Upper lobe of right lung (tissue), 1 donor: Measurements from ENCODE around the gene ZNF778. TPM values are rescaled to one million over a fixed set of nuclear protein-coding genes. Genes with fewer than 3 reads are reported as not detected.
"Not testable (repeated sequence)": the region's sequence is repeated elsewhere in the genome, so short reads cannot be mapped to it uniquely, and the experiment has no call there.

Experiments
- ATAC-seq: fragments of 200-7000 bp; cut with Tn5 transposase; one replicate; pipeline ENCODE4 v1.9.1; 2020; ENCODE audit warnings: mild to moderate bottlenecking, moderate library complexity
- DNase-seq: peaks from one replicate; pipeline ENCODE4 v3.0.0-alpha.2; 2020
- H3K27ac ChIP-seq: fragments of 200-600 bp; one replicate; pipeline ENCODE4 v1.8.0; 2022
- H3K27me3 ChIP-seq: fragments of 200-600 bp; one replicate; pipeline ENCODE4 v1.8.0; 2022; ENCODE audit warnings: mild to moderate bottlenecking
- H3K36me3 ChIP-seq: fragments of 200-600 bp; one replicate; pipeline ENCODE4 v1.8.0; 2022
- H3K4me1 ChIP-seq: fragments of 200-600 bp; one replicate; pipeline ENCODE4 v1.8.0; 2022
- H3K4me3 ChIP-seq: fragments of 200-600 bp; one replicate; pipeline ENCODE4 v1.8.0; 2022; ENCODE audit warnings: mild to moderate bottlenecking
- H3K9me3 ChIP-seq: fragments of 200-600 bp; one replicate; pipeline ENCODE4 v1.8.0; 2022
- CTCF ChIP-seq: fragments of 200-600 bp; IDR thresholded peaks from one replicate; pipeline ENCODE4 v1.8.0; 2022; ENCODE audit warnings: antibody characterized with exemption
- intact Hi-C: fragments of 100-400 bp; cut with DNase I; formaldehyde crosslinking; loops from one replicate; pipeline ENCODE4 v1.11.0; 2022
- total RNA-seq: library from RNA; stranded (reverse); fragmentation: NEBNext Ultra II Directional; extraction: Animal tissue kit (Norgen Biotek cat#: 25700); gene quantifications from one replicate; pipeline ENCODE4 v1.2.1, GENCODE V29; 2021
- donor health status: DM: no; HTN: yes; CAD: no; lungs with severe emphysema.

Gene ZNF778
- total RNA-seq, 1 donor from 2014 or later, result 10.3 TPM

DNA sequence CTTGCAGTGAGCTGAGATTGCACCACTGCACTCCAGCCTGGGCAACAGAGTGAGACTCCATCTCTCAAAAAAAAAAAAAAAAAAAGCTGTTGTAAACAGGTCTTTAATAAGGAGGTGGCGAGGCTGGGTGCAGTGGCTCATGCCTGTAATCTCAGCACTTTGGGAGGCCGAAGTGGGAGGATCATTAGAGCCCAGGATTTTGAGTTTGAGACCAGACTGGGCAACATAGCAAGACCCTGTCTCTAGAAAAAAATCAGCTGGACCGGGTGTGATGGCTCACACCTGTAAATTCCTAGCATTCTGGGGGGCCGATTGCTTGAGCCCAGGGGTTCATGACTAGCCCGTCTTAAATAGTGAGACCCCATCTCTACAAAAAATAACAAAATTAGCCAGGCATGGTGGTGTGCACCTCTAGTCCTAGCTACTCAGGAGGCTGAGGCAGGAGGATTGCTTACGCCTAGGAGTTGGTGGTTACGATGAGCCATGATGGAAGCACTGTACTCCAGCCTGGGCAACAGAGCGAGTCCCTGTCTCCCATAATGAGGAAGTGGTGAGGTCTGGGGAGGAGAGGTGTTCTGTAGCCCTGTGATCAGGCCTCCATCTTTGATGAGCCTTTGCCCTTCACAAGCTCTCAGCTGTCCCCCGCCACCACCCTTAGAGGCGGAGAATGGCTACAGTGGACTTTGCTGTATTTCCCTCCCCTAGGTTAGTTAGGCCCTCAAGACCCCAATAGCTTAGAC lies 36.2 kb downstream of the ZNF778 start:
- peaks cover 12% of the 10 kb centered on the region for H3K27me3 ChIP-seq
- no peaks in the 10 kb centered on the region for H3K9me3 ChIP-seq
- no peak for ATAC-seq
- peaks cover 14% of the 10 kb centered on the region for H3K4me1 ChIP-seq
- H3K36me3 ChIP-seq, result no peaks in the 10 kb centered on the region
- no peak overlapping the region for H3K4me3 ChIP-seq
- H3K27ac ChIP-seq, result no peak overlapping the region
- intact Hi-C loops, result no loop called here
- DNase-seq, result no peak
- no peak for TF ChIP-seq CTCF

DNA sequence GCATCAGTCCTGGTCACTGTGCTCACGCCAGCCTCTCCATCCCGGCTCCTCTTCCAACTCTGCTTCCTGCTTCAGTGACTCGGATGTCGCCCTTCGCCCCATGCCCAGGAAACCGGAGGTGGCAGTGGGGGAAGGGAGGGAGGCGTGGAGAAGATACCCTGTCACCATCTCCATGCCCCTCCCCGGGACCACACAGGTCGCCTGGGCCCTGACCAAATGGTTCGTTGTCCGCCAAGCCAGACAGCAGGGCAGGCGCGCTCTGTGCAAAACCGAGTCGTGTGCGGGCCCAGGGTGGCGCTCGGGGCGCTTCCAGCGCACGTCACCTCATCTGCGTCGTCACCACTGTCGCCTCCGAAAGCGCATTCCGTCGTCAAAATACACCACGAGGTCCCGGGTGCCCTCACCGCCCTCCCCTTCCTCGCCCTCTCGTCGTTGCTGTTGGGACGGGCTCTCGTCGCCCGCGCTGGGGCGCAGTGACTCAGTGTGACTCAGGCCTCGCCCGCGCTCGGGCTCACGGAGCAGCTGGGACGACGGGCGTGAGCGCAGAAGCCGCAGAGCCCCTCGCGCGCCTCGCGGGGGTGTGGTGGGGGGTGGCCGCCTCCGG lies 39.2 kb downstream of the ZNF778 start:
- TF ChIP-seq CTCF, result no peak
- no peaks in the 10 kb centered on the region for H3K9me3 ChIP-seq
- H3K27ac ChIP-seq, result no peak overlapping the region
- intact Hi-C loops, result no loop called here
- peak overlapping the region; percentile 45 for H3K4me3 ChIP-seq
- peaks cover 18% of the 10 kb centered on the region for H3K4me1 ChIP-seq
- no peaks in the 10 kb centered on the region for H3K36me3 ChIP-seq
- H3K27me3 ChIP-seq, result peaks cover 18% of the 10 kb centered on the region
- no peak for DNase-seq
- ATAC-seq, result peak; percentile 87

DNA sequence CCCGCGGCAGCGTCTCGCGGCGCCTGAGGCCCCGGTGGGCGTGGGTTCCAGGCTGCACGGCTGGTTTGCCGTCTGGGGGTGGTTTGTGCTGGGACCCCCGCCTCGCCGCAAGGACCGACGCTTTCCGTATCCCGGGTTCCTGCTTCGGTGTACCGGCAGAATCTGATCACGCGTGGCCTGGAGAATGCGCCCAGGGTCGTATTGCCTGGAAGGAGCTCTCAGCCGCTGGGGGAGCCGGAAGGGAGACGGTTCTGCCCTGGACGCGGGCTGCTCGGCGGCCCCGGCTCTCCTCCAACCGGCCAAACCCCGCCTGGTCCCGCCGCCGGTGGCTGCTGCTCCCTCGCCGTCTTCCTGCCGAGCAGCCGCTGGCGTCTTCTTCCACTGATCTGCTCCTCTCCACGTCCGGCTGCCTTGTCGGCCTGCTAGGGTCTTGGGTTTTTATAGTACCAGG lies 39.8 kb downstream of the ZNF778 start:
- no peak for TF ChIP-seq CTCF
- Histone ChIP-seq H3K4me3 (peak overlapping the region; percentile 45), H3K27me3 (peaks cover 18% of the 10 kb centered on the region), H3K36me3 (no peaks in the 10 kb centered on the region), H3K4me1 (peaks cover 18% of the 10 kb centered on the region), H3K27ac (peak overlapping the region; percentile 11), H3K9me3 (no peaks in the 10 kb centered on the region)
- DNase-seq (no peak), ATAC-seq (peak; percentile 59)
- intact Hi-C loops, result no loop called here

DNA sequence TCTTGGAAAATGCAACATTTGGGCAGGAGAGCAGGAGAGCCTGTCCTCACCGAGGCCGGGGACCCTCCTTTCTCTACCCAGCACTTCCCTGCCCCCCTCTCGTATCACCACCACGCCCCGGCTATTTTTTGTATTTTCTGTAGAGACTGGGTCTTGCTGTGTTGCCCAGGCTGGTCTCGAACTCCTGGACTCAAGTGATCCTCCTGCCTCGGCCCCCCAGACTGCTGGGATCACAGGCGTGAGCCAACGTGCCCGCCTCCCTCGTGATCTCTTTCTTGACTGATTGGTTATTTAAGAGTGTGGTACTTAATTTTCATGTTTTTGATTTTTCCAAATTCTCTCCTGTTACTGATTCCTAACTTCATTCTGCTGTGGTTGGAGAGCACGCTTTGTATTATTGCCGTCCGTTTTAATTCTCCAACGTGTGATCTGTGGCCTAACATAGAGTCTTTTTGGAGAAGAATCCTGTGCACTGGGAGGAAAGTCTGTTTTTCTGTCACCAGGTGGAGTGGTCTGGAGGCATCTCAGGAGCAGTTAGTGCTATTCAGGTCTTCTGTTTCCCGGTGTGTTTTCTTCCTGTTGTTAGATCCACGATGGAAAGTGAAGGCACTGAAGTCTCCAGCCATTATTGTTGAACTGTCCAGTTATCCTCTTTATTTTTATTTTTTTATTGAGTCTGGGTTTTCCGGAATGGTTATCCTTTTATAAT lies 40.4 kb downstream of the ZNF778 start:
- Histone ChIP-seq H3K4me3 (peak overlapping the region; percentile 45), H3K27me3 (peaks cover 18% of the 10 kb centered on the region), H3K36me3 (no peaks in the 10 kb centered on the region), H3K9me3 (no peaks in the 10 kb centered on the region), H3K4me1 (peaks cover 18% of the 10 kb centered on the region), H3K27ac (peak overlapping the region; percentile 11)
- ATAC-seq, result no peak
- TF ChIP-seq CTCF, result no peak
- intact Hi-C loops, result no loop called here
- DNase-seq, result no peak

GRCh38 chr16:89259901-89260300 lies 42.4 kb downstream of the ZNF778 start:
- intact Hi-C loops, H3K36me3 ChIP-seq: not testable (repeated sequence)

More at GRCh38 chr16:89259901-89260300, 42.4 kb downstream of the ZNF778 start:
- H3K4me3 ChIP-seq, H3K9me3 ChIP-seq, DNase-seq, H3K27ac ChIP-seq, ATAC-seq: not testable (repeated sequence)
- peaks cover 18% of the 10 kb centered on the region for H3K4me1 ChIP-seq
- peaks cover 18% of the 10 kb centered on the region for H3K27me3 ChIP-seq
